Body of pancreas (tissue), 4 donors: ENCODE results near the gene TBC1D23.

ENCODE experiments used
- CTCF ChIP-seq, 7 experiments: fragments of 450-650 bp in 4 of 7; fragments of 200-600 bp in 3 of 7; sonication (generic) in 3 of 7; IDR thresholded peaks; one replicate each; pipeline ENCODE4 v1.5.1; 2016 to 2019; ENCODE audit warnings: antibody characterized with exemption in 7 of 7
- POLR2A ChIP-seq, 3 donors: fragments of 450-650 bp; IDR thresholded peaks; one replicate each; pipeline ENCODE4 v1.6.1; 2016; ENCODE audit warnings: antibody characterized with exemption in 3 of 3, mild to moderate bottlenecking in 2 of 3

GRCh38 chr3:100261485-100261903, 702 bp downstream of the TBC1D23 start:
- TF ChIP-seq CTCF (IDR thresholded peaks at IDR 0.05) (no peak), POLR2A (IDR thresholded peaks at IDR 0.05) (no peak)
